ENCODE measurements around the gene UPK1A.
"Not testable (repeated sequence)": the region's sequence is repeated elsewhere in the genome, so short reads cannot be mapped to it uniquely, and the experiment has no call there.

Gene UPK1A

GRCh38 chr19:35671818-35672217 lies 5.5 kb downstream of the UPK1A start:
- peak; percentile 27 for DNase-seq

GRCh38 chr19:35673121-35673804 lies 6.9 kb downstream of the UPK1A start:
- in situ Hi-C loops (cut with MboI; ENCODE audit: low pct_unique_long_range_greater_than_20kb, low sequenced_read_pairs) = no loop called here
- DNase-seq = no peak

More at GRCh38 chr19:35671818-35672217, 5.5 kb downstream of the UPK1A start:
- in situ Hi-C loops (cut with MboI; ENCODE audit: low pct_unique_long_range_greater_than_20kb, low sequenced_read_pairs) = no loop called here

GRCh38 chr19:35675589-35676140 lies 9.3 kb downstream of the UPK1A start:
- no peak for DNase-seq
- in situ Hi-C loops (cut with MboI; ENCODE audit: low pct_unique_long_range_greater_than_20kb, low sequenced_read_pairs) = no loop called here

- no peak for DNase-seq
- in situ Hi-C loops (cut with MboI; ENCODE audit: low pct_unique_long_range_greater_than_20kb, low sequenced_read_pairs) = no loop called here
Measured at GRCh38 chr19:35689836-35690235, 23.5 kb downstream of the UPK1A start.

GRCh38 chr19:35691106-35691505 lies 24.8 kb downstream of the UPK1A start:
- DNase-seq; in situ Hi-C loops (cut with MboI; ENCODE audit: low pct_unique_long_range_greater_than_20kb, low sequenced_read_pairs): not testable (repeated sequence)

- in situ Hi-C loops (cut with MboI; ENCODE audit: low pct_unique_long_range_greater_than_20kb, low sequenced_read_pairs) = no loop called here
- no peak for DNase-seq
Measured at GRCh38 chr19:35692010-35692409, 25.7 kb downstream of the UPK1A start.

- no peak for DNase-seq
- in situ Hi-C loops (cut with MboI; ENCODE audit: low pct_unique_long_range_greater_than_20kb, low sequenced_read_pairs) = no loop called here
Measured at GRCh38 chr19:35693422-35693821, 27.1 kb downstream of the UPK1A start.

GRCh38 chr19:35693835-35694599 lies 27.7 kb downstream of the UPK1A start:
- in situ Hi-C loops (cut with MboI; ENCODE audit: low pct_unique_long_range_greater_than_20kb, low sequenced_read_pairs) = no loop called here
- DNase-seq = peak; percentile 91

- in situ Hi-C loops (cut with MboI; ENCODE audit: low pct_unique_long_range_greater_than_20kb, low sequenced_read_pairs) = no loop called here
- DNase-seq = no peak
Measured at GRCh38 chr19:35695895-35696422, 29.6 kb downstream of the UPK1A start.

GRCh38 chr19:35696835-35697234 lies 30.5 kb downstream of the UPK1A start:
- in situ Hi-C loops (cut with MboI; ENCODE audit: low pct_unique_long_range_greater_than_20kb, low sequenced_read_pairs) = no loop called here
- no peak for DNase-seq

- peak; percentile 98 for DNase-seq
- in situ Hi-C loops (cut with MboI; ENCODE audit: low pct_unique_long_range_greater_than_20kb, low sequenced_read_pairs) = no loop called here
Measured at GRCh38 chr19:35702223-35703012, 36.1 kb downstream of the UPK1A start.

GRCh38 chr19:35703343-35703742 lies 37.0 kb downstream of the UPK1A start:
- no peak for DNase-seq
- in situ Hi-C loops (cut with MboI; ENCODE audit: low pct_unique_long_range_greater_than_20kb, low sequenced_read_pairs) = no loop called here

- no peak for DNase-seq
- in situ Hi-C loops (cut with MboI; ENCODE audit: low pct_unique_long_range_greater_than_20kb, low sequenced_read_pairs) = no loop called here
Measured at GRCh38 chr19:35704218-35704617, 37.9 kb downstream of the UPK1A start, which contains the start of gene ZBTB32. Gene ZBTB32 (plus strand): TSS chr19:35704558. CDS start chr19:35714627, 10,069 bp downstream.

- DNase-seq = no peak
- in situ Hi-C loops (cut with MboI; ENCODE audit: low pct_unique_long_range_greater_than_20kb, low sequenced_read_pairs) = no loop called here
Measured at GRCh38 chr19:35708391-35708790, 42.1 kb downstream of the UPK1A start.

GRCh38 chr19:35710784-35711723 lies 44.7 kb downstream of the UPK1A start:
- in situ Hi-C loops (cut with MboI; ENCODE audit: low pct_unique_long_range_greater_than_20kb, low sequenced_read_pairs) = no loop called here
- DNase-seq = no peak

GRCh38 chr19:35712567-35713505 lies 46.5 kb downstream of the UPK1A start:
- in situ Hi-C loops (cut with MboI; ENCODE audit: low pct_unique_long_range_greater_than_20kb, low sequenced_read_pairs) = no loop called here
- no peak for DNase-seq

GRCh38 chr19:35713506-35713850 lies 47.2 kb downstream of the UPK1A start:
- DNase-seq = no peak
- in situ Hi-C loops (cut with MboI; ENCODE audit: low pct_unique_long_range_greater_than_20kb, low sequenced_read_pairs) = no loop called here
